Right lobe of liver (tissue), 4 donors: Measurements from ENCODE around the gene LHFPL2.
"Not testable (repeated sequence)": the region's sequence is repeated elsewhere in the genome, so short reads cannot be mapped to it uniquely, and the experiment has no call there.

ENCODE experiments used
- CTCF ChIP-seq, 4 donors: fragments of 200-600 bp in 3 of 4; fragments of 450-650 bp in 1 of 4; IDR thresholded peaks; one replicate each; pipeline versions ENCODE4 v1.5.1 to v1.8.0; 2016 to 2022; ENCODE audit warnings: antibody characterized with exemption in 4 of 4, mild to moderate bottlenecking in 2 of 4
- POLR2A ChIP-seq: fragments of 450-650 bp; IDR thresholded peaks from one replicate; pipeline ENCODE4 v1.6.1; 2017; ENCODE audit warnings: antibody characterized with exemption, mild to moderate bottlenecking
- donor health status: DM: no; HTN: no; CAD: no.
- donor health status: DM: no; HTN: no; CAD: no.
- donor health status: DM: no; HTN: yes; CAD: no.

- not testable (repeated sequence) for TF ChIP-seq CTCF (IDR thresholded peaks at IDR 0.05); POLR2A
Measured at GRCh38 chr5:78620119-78620518, 28.5 kb downstream of the LHFPL2 start.
